PFSK-1 (cell line): ENCODE data around the gene PLEKHG4B.

Source experiments
- POLR2AphosphoS5 ChIP-seq: IDR thresholded peaks from 2 replicates; pipeline ENCODE4 v1.6.1; 2012; ENCODE audit warnings: low read depth, mild to moderate bottlenecking, control low read depth, low read length, moderate library complexity
- SIN3A ChIP-seq: IDR thresholded peaks from 2 replicates; pipeline ENCODE4 v1.6.1; 2012; ENCODE audit warnings: mild to moderate bottlenecking, low read length, moderate library complexity, borderline replicate concordance; ENCODE audit not compliant: insufficient read depth
- TAF1 ChIP-seq: IDR thresholded peaks from 2 replicates; pipeline ENCODE4 v1.6.1; 2012; ENCODE audit warnings: low read length, control low read depth, borderline replicate concordance; ENCODE audit not compliant: insufficient read depth
- TF ChIP-seq, protein P1 (sequence below), 2 experiments: IDR thresholded peaks; 2 replicates each; pipeline versions ENCODE4 v1.6.1 to v1.8.0; 2011 to 2012; ENCODE audit warnings: low read depth in 2 of 2, low read length in 2 of 2, control low read depth in 1 of 2, inconsistent platforms in 1 of 2, mild to moderate bottlenecking in 1 of 2, moderate library complexity in 1 of 2; ENCODE audit not compliant: insufficient read depth in 1 of 2

GRCh38 chr5:172421-172820, 80.5 kb downstream of the PLEKHG4B start:
- no peak for TF ChIP-seq POLR2AphosphoS5
- TF ChIP-seq TAF1: no peak
- TF ChIP-seq, protein P1, sequence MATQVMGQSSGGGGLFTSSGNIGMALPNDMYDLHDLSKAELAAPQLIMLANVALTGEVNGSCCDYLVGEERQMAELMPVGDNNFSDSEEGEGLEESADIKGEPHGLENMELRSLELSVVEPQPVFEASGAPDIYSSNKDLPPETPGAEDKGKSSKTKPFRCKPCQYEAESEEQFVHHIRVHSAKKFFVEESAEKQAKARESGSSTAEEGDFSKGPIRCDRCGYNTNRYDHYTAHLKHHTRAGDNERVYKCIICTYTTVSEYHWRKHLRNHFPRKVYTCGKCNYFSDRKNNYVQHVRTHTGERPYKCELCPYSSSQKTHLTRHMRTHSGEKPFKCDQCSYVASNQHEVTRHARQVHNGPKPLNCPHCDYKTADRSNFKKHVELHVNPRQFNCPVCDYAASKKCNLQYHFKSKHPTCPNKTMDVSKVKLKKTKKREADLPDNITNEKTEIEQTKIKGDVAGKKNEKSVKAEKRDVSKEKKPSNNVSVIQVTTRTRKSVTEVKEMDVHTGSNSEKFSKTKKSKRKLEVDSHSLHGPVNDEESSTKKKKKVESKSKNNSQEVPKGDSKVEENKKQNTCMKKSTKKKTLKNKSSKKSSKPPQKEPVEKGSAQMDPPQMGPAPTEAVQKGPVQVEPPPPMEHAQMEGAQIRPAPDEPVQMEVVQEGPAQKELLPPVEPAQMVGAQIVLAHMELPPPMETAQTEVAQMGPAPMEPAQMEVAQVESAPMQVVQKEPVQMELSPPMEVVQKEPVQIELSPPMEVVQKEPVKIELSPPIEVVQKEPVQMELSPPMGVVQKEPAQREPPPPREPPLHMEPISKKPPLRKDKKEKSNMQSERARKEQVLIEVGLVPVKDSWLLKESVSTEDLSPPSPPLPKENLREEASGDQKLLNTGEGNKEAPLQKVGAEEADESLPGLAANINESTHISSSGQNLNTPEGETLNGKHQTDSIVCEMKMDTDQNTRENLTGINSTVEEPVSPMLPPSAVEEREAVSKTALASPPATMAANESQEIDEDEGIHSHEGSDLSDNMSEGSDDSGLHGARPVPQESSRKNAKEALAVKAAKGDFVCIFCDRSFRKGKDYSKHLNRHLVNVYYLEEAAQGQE (IDR thresholded peaks at IDR 0.05; ENCODE audit: insufficient read depth in 1 of 2, low read depth in 2 of 2, low read length in 2 of 2): no peak
- no peak for TF ChIP-seq SIN3A
